COLO668 (cell line): ENCODE measurements around the gene DRAXIN.

Experiments used
- DNase-seq: peaks from one replicate; lab custom pipeline; 2025; ENCODE audit not compliant: unreplicated experiment; lab: John Stamatoyannopoulos, UW

The DRAXIN gene

DNA sequence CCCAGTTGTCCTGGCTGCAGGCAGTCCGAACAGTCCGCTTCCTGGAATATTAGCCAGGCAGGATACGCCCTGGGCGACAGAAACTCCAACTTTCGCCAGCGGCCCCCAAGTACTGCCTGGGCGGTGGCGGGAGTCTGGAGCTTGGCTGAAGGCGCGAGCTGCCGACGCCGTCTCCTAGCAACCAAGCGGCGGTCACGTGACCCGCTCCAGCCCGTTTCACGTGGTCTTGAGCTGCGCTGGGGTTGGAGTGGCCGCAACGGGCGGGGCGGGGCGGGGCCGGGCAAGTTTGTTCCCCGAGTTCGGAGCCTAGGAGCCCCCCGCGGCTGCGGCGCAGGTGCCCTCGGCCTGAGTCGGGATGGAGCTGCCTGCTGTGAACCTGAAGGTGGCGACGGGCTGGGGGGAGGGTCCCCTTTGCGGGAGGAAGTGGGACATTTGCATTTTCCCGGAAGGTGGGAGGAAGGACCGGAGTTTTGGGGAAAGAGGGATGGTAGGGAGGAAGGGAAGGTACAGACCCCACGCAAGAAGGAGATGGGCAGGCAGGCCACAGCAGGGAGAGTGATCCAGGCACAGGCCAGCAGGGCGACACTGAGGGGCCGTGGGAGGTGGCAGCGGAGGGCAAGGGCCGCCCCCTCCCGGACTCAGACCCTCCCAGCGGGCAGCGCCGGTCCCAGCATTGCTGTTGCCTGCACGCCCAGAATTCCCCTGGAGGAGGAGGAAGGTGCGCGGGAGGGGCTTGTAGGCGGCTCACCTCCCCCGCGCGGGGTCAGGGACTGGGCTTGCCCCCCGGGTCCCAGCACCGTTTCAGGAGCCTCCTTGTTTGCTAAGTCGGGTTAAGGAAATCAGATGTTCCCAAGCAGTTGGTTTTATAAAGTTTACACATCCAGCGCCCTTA is 44.6 kb downstream of the DRAXIN start, which contains the start of gene AGTRAP:
Gene AGTRAP, plus strand, starts transcription at position 283 of the 892 bp plus-strand sequence. Its CDS starts 73 bp downstream, at position 356.
- peak; percentile 96 for DNase-seq

DNA sequence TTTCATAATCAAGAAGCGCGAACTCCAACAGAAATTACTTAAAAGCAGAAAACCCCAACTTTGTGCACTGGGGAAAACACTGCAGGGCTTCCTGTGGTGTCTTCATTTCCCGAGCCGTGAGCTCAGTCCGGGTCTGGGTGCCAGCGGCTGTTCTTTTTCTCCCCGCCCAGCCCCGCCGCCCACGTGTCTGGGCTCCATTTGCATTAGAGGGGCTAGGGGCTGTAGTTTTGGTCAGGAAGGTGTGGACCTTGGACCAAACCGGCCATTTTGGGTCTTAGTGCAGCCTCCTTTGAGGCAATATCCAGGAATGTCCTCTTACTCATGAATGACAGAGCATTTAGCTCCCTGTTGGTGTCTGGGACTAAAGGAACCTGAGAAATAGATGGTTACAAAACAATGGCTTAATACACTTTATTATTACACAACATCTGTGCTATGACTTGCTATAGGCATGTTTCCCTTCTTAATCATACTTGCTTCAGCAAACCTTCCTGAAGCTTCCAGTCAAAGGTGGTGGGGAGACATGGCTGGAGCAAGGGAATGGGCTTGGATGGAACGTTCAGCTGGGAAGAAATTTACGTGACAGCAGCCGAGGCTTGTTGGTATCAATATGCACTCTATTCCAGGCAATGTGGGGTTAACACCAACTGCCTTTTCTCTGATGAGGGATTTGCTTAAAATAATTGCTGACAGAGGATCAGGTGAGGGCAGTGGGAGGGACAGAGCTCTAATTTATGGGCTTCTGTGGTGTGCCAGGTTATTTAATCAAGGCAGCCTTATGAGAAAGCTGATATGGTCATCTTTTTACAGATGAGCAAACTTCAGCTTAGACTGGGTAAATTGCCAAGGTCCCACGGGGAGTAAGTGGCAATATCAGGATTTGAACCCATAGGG is 45.5 kb downstream of the DRAXIN start:
- DNase-seq: peak; percentile 27

DNA sequence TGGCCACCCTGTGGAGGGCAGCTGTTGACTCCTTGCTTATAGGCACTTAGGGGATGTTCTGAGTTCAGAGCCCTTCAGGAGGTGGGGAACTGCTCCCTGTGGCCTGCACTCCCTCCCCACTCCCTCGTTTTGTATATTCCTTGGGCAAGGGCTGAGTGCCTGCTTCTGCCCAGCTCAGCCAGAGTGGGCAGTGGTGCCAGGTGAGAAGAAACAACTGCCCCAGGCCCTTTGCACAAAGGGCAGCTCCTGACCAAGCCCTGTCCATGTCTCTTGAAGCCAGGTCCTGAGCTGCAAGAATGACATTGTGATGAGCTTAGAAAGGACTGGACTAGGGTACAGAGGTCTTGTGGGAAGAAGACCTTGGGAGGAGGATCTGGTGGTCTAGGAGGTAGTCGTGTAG is 46.6 kb downstream of the DRAXIN start:
- DNase-seq: no peak

DNA sequence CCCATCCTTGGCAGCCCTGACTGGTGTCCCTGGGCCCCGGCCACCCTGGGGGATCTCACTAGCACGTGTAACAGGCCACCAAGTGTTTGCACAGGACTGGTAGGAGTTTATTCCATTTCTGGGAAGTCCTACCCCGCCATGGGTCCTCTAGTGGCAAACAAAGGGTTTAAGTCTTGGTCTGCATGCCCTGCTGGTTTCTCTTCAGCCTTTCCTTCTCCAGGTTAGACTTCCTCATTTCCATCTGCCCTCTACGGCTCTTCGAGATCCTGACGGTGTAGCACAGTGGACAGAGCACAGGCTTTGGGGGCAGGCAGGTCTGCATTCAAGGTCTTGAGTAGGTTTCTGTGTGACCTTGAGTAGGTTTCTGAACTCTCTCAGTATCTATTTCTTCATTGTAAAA is 47.3 kb downstream of the DRAXIN start:
- DNase-seq: no peak

DNA sequence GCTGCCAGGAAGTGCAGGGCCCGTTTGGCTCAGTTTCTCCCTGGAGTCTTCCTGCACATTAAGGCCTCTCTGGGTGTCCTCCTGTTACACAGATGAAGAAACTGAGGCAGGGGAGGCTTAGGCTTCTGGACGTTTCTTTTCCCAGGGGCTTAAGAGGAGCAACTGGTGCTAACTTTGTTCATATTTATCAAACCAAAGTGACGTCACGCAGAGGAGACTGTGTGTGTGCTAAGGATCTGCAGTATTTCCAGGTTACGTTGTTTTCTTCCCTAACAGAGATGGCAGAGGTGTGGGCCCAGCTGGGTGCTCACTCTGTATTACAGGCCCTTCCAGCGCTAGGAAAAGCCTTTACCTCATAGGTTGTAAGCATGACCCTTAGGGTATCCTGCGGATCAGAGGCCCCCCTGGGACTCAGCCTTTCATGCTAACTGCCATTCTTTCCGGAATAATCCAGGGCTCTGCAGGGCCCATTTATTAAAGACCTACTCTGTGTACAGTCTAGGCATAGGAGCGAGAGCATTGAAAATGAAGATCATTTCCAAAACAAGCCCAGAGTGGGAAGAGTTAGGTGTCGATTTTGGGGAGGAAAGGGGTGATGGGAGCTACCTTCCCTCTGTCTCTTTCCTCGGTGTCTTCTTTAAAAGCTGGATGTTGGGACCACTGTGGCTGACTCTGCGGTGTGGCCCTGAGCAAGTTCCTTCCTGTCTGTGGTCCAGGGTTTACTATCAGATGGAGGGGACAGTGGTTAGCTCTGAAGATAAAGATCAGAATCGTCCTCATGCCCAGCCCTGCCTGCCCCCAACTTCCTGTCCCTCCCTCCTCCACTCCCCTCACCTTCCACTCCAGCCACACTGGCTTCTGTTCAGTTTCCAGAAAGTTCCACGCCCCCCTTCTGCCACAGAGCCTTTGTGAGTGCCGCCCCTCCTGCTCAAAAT is 49.0 kb downstream of the DRAXIN start:
- DNase-seq: no peak

DNA sequence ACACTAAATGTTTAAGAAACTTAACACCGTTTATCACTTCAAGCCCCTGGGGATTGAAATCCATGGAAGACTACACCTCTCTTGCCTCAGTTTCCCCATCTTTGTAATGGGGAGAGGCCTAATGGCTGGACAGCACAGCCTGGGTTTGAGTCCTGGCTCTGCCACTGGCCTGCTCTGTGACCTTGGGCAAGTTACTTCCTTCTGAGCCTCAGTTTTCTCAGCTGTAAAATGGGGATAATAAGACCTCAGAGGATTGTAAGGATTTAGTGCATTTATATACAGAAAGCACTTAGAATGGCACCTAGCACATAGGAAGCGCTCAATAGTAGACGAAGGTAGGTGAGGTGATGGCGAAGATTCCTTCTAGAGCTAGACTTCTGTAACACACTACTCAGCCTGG is 50.0 kb downstream of the DRAXIN start:
- DNase-seq: no peak

DNA sequence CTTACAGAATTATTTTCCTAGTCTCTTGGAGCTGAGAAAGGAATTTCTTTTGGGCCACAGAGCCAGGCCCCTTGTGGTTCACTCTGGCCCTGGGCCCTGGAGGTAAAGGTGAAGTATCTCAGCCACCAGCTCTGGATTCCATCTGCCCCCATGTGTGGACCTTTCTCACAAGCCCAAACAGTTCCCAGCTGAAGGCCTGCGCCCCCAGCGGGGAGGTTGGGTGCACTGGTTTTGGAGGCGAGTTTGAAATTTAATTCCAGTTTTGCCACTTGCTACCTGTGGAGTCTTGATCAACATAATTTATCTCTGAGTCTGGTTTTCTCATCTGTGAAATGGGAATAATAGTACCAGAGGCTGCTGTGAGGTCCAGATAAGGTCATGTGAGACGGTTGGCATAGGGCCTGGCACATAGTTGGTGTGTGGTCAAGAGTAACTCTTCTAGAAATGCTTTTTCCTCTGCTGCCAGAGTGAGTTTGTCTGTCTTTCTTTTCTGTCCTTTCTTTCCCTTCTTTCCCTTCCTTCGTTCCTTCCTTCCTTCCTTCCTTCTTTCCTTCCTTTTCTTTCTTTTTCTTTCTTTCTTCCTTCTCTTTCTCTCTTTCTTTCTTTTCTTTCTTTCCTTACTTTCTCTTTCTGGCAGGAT is 50.5 kb downstream of the DRAXIN start:
- DNase-seq: no peak

DNA sequence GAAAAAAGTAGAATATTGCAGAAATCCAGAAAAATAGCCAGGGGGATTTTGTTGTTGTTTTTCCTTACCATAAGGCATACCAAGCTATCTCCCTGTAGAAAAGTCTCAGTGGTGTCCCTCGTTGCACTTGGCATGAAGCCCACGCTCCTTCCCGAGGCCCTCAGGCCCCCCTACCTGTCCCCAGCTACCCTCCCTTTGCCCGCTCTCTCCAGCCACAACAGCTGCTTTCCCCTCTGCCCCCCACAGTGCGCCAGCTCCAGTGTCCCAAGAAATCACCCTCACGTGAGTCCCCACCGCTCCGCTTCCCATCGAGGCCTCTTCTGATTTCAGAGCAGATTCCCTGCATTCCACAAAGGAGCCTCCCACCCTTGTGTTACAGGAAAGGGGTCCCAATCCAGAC is 52.8 kb downstream of the DRAXIN start:
- DNase-seq: no peak

DNA sequence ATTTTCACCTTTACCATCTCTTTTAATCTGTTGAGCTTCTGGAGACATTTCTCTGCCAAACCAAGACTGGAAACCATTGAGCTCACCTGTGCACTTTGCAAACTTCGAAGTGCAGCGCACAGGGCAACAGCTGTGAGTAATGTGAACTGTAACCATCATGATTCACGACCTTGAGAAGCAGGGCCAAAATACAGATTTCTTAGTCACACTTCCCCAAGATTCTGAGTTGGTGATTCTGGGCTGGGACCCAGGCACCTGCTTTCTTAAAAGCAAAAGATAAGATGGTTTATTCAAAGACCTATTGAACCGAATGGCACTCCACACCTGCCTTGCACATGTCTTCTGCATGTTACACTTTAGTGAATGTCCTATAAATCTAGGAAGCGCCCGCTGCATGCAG is 54.6 kb downstream of the DRAXIN start:
- DNase-seq: no peak

DNA sequence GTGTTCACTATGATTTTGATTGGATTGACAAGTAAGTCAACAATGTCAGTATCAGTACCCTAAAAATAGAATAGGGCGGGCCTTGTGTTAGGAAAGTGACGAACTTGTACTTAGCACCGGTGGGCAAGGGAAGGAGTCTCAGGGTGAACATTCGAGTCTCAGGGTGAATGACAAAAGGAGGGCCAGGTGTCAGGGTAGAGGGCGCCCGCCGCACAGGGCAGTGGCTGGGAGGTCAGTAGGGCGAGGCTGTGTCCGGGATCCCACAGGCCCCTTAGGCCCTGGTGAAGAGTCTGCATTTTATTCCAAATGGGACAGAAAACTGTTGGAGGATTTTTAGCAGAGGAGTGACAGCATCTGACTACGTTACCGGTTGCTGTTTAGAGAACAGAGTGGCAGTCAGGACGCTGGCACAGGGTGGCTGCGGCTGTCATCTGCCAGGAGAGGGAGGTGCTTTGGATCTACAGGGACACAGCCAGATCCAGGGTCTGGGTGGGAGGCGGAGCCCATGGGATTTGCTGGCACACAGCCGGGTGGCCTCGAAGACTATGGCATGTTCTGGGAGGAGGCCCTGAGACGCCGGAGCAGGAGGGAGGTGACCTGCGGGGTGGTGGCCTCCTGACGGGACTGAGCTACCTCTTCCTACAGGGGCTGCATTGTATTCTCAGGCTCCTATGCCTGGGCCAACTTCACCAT is 55.4 kb downstream of the DRAXIN start:
- no peak for DNase-seq

DNA sequence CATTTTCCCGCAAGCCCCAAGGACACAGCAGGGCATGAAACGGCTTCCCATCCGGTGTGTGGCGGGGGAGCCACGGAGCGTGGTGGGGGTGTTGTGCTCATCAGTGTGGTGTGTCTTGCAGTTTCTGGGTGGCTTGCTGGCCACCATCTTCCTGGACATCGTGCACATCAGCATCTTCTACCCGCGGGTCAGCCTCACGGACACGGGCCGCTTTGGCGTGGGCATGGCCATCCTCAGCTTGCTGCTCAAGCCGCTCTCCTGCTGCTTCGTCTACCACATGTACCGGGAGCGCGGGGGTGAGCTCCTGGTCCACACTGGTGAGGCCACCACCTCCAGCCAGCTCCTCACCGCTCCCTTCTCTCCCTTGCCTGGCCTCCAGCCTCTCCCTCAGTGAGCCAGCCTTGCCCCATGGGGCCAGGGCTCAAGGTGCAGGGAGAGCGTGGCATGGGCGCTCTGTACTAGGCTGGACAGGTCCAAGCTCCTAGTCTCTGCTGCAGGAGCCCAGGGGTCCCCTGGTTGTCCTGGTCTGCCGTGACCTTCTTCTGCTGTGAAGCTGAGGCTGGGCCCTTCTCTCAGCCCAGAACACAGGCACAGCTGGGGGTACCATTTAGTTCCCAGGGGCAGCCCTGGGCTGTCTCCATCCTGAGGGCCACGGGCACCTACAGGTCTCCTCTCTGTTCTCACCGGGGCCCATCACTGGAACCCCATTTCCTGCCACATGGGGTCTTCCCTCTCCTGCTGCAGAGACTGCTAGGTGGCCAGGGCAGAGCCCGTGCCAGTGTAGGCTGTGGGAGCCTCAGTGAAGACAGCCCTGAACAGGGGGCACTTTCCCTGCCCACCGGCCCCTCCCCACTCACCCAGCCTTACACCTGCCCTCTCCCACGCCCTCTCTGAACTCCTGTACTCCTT is 57.0 kb downstream of the DRAXIN start:
- no peak for DNase-seq

DNA sequence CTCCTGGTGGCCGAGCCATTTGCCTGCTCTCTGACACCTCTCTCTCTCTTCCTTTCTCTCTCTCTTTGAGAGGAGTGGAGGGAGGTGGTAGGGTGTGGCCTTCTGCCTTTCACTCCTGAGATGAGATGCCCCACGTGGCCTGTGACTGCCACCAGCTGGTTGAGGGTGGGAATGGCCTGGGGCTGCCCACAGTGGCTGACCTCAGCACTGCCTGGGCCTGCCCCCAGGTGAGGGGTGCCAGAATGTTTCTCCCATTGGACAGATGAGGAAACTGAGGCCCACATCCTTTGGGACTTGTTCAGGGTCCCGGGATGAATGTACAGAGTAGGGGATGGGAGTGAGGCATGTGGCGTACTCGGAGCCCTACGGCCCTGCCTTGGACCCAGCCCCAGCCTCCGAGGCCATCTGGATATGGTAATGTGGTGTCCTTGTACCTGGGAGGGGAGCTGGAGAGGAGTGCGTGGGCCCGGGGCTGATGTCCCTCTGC is 57.7 kb downstream of the DRAXIN start:
- DNase-seq: peak; percentile 42

DNA sequence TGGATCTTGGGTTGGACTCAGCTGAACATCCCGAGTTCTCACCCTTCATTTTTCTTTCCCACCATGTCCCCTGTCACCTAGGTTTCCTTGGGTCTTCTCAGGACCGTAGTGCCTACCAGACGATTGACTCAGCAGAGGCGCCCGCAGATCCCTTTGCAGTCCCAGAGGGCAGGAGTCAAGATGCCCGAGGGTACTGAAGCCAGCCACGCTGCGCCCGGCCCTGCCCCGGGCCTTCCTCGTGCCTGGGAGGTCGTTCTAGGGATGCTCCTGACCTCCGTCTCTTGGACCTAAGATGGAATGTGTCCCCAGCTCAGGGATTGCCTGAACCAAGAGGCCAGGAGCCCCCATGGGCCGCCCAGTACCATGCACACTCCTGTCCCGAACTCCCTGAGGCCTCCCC is 58.5 kb downstream of the DRAXIN start:
- no peak for DNase-seq

DNA sequence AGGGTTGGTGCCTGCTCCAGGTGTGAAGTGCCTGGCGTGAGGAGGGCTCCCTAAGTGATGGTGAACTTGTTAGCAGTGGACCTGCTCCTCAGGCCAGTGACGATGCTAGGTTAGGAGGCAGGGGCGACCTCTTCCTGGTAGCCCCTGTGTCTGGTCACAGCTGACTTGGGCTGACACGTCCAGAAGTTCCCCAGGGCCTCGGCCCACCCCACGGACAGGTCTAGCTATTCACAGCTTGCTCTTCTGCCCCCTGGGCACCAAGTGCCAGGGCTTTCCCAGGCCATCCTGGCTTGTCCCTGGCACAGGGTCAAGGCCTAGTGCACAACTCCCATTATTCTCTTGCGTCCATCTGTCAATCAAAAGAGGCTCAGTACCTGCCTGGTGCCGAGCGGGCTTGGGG is 59.6 kb downstream of the DRAXIN start:
- DNase-seq: no peak

DNA sequence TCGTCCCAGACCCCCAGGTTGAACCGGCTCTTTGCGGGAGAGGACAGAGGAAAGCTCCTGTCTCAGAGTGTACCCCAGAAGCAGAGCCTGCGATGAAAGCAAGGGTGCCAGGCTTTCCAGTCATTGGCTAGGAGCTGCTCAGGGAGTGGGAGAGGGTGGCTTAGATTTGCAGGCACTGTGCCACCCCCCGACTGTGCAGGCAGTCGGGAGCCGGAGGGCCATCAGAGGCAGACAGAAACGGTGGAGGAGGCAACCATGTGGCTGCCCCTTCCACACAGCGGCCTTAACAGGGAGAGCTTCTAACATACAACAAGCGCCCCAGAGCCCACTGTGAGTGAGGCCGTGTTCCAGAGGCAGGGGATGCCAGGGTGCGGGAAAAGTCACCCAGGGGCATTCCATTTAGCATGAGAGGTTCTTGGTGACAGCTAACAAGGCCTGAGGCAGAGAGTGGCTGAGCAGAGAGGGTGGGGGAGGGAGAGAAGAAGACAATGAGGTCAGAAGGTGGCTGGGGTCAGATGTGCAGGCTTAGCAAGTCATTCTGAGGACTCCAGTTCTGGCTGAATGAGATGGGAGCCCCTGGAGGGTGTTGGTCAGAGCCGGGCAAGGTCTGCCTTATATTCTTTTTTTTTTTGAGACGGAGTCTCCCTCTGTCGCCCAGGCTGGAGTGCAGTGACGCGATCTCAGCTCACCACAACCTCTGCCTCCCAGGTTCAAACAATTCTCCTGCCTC is 61.0 kb downstream of the DRAXIN start:
- DNase-seq: no peak

DNA sequence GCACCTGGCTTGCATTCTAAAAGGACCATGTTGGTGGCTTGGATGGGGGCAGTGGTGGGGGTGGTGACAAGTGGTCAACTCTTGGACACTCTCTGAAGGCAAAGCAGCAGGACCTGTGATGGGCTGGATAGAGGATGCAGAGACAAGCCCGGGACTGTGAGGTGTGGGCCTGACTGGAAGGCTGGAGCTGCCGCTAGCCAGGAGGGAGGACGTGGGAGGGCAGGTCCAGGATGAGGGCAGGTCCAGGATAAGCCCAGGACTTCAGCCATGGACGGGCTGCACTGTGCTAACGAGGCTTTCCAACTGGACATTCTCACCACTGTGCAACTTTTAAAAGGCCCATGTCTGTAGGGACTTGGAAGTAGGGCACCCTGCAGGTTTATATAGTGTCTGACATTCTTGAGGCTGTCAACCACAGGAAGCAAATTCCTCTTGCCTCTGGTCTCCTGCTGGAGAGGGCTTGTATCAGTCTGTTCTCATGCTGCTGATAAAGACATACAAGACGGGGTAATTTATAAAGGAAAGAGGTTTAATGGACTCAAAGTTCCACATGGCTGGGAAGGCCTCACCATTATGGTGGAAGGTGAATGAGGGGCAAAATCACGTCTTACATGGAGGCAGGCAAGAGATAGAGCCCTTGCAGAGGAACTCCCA is 62.2 kb downstream of the DRAXIN start:
- DNase-seq: no peak

DNA sequence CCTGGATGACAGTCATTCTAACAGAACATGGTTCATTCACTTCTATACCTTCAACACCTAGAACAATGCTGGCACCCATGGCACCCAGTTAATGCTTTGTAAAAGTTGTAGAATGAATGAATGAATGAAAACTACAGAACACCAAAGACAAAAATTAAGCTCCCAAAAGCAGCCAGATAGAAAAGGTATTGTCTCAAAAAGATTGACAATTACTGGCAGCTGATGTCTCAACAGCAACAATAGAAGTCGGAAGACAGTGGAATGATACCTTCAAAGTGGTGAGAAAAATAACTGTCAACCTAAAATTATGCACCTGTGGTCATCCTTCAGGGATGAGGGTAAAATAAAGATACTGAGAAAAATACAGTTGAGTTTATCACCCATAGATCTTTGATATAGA is 65.5 kb downstream of the DRAXIN start:
- DNase-seq: no peak
